ENCODE results near the gene DET1.
A peak's percentile ranks its signal among the peaks of the same experiment; 100 is the strongest.

The DET1 gene

DNA sequence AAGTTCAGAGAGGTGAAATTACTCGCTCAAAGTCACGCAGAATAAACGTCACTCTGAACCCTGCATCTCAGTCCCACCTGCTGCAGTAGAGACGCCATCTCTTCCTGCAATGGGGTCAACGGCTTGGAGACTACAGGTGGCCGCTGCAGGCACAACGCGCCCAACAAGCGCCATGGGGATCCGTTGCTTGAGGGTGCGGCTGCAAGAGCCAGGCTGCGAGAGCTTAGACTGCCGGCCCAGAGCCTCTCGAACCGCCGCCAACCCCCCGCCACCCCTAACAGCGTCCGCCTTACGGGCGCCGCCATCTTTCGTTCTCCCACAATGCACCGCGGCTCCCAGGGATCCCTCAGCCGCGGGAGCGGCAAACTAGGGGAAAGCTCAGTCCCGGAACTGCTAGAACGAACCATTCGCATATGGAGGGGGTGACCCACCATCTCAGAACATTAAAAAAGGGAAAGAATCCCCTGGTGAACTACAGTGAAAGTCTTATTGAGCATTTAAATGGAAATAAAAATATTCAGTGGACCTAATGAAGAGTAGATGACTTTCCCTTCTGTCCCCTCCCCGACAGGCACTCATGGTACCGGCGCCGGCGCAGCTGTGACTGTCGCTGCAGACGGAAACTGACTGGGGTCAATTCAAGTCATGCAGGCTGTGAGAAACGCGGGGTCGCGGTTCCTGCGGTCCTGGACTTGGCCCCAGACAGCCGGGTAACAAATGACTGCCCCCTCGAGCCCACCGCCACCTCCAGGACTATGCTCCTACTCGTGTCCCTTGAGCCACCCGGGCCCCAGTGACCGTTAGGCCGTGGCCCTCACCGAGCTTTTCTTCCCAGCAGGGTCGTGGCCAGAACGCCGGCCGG lies 79.2 kb downstream of the DET1 start, which contains the start of the genes MRPL46 and MRPS11:
Gene MRPL46, minus strand, starts transcription at position 316 of the 862 bp plus-strand sequence. Its CDS starts 11 bp downstream, at position 305.
Gene MRPS11, plus strand, starts transcription at position 636 of the 862 bp plus-strand sequence. Its CDS starts 10 bp downstream, at position 646.
- peak within 1 kb of the TSS; percentile 95 for H3K27ac ChIP-seq

DNA sequence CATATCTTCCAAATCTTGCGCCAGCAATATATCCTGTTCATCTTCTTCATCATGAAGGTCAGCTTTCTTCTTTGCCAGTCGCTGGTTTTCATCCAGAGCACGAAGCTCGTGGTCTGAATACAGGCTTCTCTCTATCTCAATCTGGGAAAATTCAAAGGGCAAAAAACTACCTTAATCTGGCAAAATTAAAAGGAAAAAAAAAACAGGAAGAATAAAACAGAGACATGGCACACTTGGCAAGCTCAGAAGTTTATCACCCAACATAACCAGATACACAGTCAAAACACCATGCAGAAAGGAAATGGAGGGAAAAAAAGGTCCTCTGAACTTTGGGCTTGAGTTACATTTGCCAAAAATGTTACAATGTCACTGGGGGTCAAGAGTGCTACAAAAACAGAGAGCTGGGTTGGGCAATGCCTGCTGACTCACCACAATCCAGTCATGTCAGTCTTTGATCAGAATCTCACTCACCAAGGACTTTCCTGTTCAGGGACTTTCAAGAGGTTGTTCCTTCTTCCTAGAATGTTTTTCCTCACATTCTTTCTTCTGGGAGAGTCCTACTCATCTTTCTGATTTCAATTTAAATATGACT lies 80.8 kb downstream of the DET1 start:
- TF ChIP-seq, protein P1, sequence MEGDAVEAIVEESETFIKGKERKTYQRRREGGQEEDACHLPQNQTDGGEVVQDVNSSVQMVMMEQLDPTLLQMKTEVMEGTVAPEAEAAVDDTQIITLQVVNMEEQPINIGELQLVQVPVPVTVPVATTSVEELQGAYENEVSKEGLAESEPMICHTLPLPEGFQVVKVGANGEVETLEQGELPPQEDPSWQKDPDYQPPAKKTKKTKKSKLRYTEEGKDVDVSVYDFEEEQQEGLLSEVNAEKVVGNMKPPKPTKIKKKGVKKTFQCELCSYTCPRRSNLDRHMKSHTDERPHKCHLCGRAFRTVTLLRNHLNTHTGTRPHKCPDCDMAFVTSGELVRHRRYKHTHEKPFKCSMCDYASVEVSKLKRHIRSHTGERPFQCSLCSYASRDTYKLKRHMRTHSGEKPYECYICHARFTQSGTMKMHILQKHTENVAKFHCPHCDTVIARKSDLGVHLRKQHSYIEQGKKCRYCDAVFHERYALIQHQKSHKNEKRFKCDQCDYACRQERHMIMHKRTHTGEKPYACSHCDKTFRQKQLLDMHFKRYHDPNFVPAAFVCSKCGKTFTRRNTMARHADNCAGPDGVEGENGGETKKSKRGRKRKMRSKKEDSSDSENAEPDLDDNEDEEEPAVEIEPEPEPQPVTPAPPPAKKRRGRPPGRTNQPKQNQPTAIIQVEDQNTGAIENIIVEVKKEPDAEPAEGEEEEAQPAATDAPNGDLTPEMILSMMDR (conservative IDR thresholded peaks at IDR 0.05): no peak
- H3K27ac ChIP-seq: no peak overlapping the region

More for the DNA sequence above, 79.2 kb downstream of the DET1 start, which contains the start of the genes MRPL46 and MRPS11:
- TF ChIP-seq, protein P1 (conservative IDR thresholded peaks at IDR 0.05): no peak

DNA sequence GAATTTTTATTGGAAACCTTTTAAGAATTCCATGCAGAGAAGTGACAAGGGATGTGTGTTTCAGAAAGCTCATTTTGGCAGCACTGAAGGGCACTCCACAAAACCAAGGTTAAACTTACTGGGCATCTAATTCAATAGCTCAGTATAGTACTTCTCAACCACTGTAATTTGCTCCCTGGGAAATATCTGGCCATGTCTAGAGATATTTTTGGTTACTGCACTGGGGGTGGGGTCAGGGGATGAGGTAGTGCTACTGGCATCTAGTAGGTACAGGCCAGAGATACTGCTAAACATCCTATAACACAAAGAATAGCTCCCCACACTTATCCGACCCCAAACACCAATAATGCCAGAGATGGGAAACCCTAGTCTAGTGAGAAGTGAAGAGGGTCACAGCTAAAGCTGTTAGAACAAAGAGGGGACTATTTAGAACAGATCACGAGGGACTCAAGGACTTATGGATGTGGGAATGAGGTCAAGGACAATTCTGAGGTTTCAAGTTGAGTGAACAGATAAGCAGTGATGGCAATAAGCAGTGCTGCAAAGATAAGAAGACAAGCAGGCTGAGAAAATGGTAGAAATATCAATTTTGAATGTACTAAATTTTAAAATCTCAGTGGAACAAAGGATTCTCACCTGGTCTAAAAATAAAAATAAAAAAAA lies 82.5 kb downstream of the DET1 start:
- TF ChIP-seq, protein P1 (conservative IDR thresholded peaks at IDR 0.05): no peak
- no peak overlapping the region for H3K27ac ChIP-seq
